Calu3 (cell line): ENCODE measurements around the gene MX1. TPM values are rescaled to one million over a fixed set of nuclear protein-coding genes. Genes with fewer than 3 reads are reported as not detected.
A peak's percentile ranks its signal among the peaks of the same experiment; 100 is the strongest.

Experiments used
- BruUV-seq: library from RNA; stranded (reverse); fragments of 400-500 nt; replicated peaks from 2 replicates; lab custom pipeline; 2021; lab: Mats Ljungman, UMichigan
- CTCF ChIA-PET: fragments of 300-600 bp; sonication (Branson Sonifier 250); formaldehyde crosslinking; loops from one replicate; lab custom pipeline; 2022; ENCODE audit warnings: antibody characterized with exemption; lab: Charles Lee
- DNase-seq: peaks from one replicate; pipeline ENCODE4 v3.0.0; 2022
- H3K27ac Mint-ChIP-seq: one replicate; pipeline ENCODE4 v1.8.0; 2022; ENCODE audit warnings: mixed read lengths; ENCODE audit not compliant: unreplicated experiment
- H3K27me3 Mint-ChIP-seq: one replicate; pipeline ENCODE4 v1.8.0; 2022; ENCODE audit warnings: mixed read lengths; ENCODE audit not compliant: unreplicated experiment
- H3K36me3 Mint-ChIP-seq: one replicate; pipeline ENCODE4 v1.8.0; 2022; ENCODE audit warnings: mild to moderate bottlenecking, moderate library complexity, mixed read lengths; ENCODE audit not compliant: insufficient read depth, unreplicated experiment
- H3K4me1 Mint-ChIP-seq: one replicate; pipeline ENCODE4 v1.8.0; 2022; ENCODE audit warnings: mild to moderate bottlenecking, low read depth, mixed read lengths; ENCODE audit not compliant: unreplicated experiment
- H3K4me3 Mint-ChIP-seq: one replicate; pipeline ENCODE4 v1.8.0; 2022; ENCODE audit warnings: mild to moderate bottlenecking, low read depth, moderate library complexity, mixed read lengths; ENCODE audit not compliant: unreplicated experiment
- H3K9me3 Mint-ChIP-seq: one replicate; pipeline ENCODE4 v1.8.0; 2022; ENCODE audit warnings: low read depth, mixed read lengths; ENCODE audit not compliant: unreplicated experiment
- intact Hi-C: fragments of 100-400 bp; cut with micrococcal nuclease; formaldehyde crosslinking; loops from one replicate; pipeline ENCODE4 v1.10.0; 2022; ENCODE audit not compliant: unreplicated experiment
- total RNA-seq: library from RNA; stranded (reverse); gene quantifications from 2 replicates; pipeline ENCODE4 v1.2.3, GENCODE V29; 2022
- TF ChIP-seq, protein P1 (sequence below): fragments of 200-600 bp; IDR thresholded peaks from one replicate; pipeline ENCODE4 v1.8.0; 2022; ENCODE audit warnings: antibody characterized with exemption; ENCODE audit not compliant: unreplicated experiment

MX1 gene
- total RNA-seq, 1 experiment from 2014 or later: 175 TPM

DNA sequence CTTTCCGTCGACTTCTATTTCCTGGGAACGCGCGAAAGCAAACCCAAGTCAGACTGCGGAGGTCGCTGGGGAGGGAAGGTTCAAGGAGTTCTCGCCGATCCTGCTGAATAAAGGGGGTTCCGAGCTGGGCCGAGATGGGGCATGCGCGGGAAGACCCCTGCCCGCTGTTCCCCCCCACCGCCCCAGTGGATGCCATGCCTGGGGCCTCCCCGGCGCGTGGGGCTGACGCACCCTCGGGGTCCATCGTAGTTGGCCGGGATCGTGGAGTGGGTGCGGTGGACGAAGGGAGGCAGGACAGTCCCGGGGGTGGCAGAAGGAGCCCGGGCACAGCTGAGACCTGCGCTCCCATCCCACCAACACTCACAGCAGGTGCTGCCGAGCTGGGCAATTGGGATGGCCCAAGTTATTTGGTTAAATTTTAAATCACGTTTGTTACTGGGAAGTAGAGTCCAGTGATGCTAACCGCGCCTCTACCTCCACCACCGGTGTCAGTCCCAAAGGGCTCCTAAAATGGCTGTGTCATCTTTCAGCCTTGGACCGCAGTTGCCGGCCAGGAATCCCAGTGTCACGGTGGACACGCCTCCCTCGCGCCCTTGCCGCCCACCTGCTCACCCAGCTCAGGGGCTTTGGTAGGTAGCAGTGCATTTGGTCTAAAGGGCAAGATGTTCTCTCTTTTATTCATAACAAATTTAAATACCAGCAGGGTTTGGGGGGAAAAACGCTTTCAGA, 801 bp downstream of the MX1 start:
- peaks cover 10% of the 10 kb centered on the region for H3K36me3 Mint-ChIP-seq
- no peak for DNase-seq
- H3K9me3 Mint-ChIP-seq: no peaks in the 10 kb centered on the region
- no TSS peak for BruUV-seq
- TF ChIP-seq, protein P1, sequence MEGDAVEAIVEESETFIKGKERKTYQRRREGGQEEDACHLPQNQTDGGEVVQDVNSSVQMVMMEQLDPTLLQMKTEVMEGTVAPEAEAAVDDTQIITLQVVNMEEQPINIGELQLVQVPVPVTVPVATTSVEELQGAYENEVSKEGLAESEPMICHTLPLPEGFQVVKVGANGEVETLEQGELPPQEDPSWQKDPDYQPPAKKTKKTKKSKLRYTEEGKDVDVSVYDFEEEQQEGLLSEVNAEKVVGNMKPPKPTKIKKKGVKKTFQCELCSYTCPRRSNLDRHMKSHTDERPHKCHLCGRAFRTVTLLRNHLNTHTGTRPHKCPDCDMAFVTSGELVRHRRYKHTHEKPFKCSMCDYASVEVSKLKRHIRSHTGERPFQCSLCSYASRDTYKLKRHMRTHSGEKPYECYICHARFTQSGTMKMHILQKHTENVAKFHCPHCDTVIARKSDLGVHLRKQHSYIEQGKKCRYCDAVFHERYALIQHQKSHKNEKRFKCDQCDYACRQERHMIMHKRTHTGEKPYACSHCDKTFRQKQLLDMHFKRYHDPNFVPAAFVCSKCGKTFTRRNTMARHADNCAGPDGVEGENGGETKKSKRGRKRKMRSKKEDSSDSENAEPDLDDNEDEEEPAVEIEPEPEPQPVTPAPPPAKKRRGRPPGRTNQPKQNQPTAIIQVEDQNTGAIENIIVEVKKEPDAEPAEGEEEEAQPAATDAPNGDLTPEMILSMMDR: no peak
- intact Hi-C loops: no loop called here
- H3K27me3 Mint-ChIP-seq: no peaks in the 10 kb centered on the region
- H3K27ac Mint-ChIP-seq: no peak overlapping the region
- CTCF ChIA-PET: no interaction called here
- no peaks in the 10 kb centered on the region for H3K4me1 Mint-ChIP-seq
- H3K4me3 Mint-ChIP-seq: peak overlapping the region; percentile 96

DNA sequence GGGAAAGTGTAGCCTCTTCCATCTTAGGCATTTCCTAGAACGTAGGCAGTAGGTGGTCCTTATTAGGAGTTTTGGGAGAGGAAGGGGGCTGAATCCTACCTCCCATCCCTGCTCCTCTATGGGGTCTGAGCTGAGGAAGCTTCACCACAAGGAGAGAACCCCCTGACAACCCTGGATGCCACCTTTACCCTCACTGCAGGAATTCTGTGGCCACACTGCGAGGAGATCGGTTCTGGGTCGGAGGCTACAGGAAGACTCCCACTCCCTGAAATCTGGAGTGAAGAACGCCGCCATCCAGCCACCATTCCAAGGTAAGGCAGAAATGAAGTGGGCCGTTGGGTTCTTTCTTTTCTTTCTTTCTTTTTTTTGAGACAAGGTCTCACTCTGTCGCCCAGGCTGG, 1.5 kb downstream of the MX1 start:
- peaks cover 10% of the 10 kb centered on the region for H3K36me3 Mint-ChIP-seq
- H3K4me1 Mint-ChIP-seq: no peaks in the 10 kb centered on the region
- CTCF ChIA-PET: no interaction called here
- TF ChIP-seq, protein P1: no peak
- H3K9me3 Mint-ChIP-seq: no peaks in the 10 kb centered on the region
- no peak overlapping the region for H3K27ac Mint-ChIP-seq
- peak overlapping the region; percentile 96 for H3K4me3 Mint-ChIP-seq
- DNase-seq: no peak
- H3K27me3 Mint-ChIP-seq: no peaks in the 10 kb centered on the region
- intact Hi-C loops: no loop called here
- no TSS peak for BruUV-seq

DNA sequence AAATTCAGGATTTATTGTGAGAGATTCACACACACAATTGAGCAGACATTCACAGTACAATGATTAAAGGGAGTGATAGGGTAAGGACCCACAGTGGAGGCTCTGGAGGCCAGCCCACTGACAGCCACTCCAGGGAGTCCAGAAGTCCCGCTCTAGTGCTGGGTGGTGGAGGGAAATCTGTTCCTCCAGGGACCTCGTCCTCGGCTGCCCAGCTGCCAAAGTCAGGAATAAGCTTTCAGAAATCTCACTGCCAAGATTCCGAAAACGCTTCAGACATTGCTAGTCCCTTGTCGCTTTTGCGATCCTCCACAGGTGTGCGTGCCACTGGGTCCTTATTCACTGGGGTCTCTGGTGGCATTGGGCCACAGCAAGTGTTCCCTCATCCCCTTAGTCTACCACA, 2.3 kb downstream of the MX1 start:
- intact Hi-C loops: no loop called here
- Mint-ChIP-seq H3K27ac (no peak overlapping the region), H3K27me3 (no peaks in the 10 kb centered on the region)

DNA sequence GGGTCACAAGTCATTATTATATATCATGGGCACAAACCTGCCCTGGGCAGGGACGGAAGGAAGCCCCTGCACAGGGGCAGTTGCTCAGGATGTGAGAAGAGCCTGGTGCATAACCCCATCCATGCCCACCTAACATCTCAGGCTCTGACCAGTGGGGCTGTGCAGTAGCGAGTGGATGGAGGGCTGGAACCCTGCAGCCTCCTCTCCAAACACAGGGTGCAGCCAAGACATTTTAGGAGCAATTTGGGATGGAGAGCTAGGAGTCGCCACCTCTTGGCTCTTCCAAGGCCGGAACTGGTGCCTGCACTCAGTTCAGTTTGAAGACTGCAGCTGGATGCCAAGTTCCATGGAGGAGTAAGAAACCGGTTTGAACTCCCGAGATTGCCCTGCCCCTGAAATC, 2.8 kb downstream of the MX1 start:
- H3K9me3 Mint-ChIP-seq: no peaks in the 10 kb centered on the region
- CTCF ChIA-PET: no interaction called here
- H3K4me1 Mint-ChIP-seq: no peaks in the 10 kb centered on the region
- no peaks in the 10 kb centered on the region for H3K27me3 Mint-ChIP-seq
- H3K36me3 Mint-ChIP-seq: peaks cover 10% of the 10 kb centered on the region
- BruUV-seq: no TSS peak
- no peak overlapping the region for H3K27ac Mint-ChIP-seq
- DNase-seq: no peak
- no peak overlapping the region for H3K4me3 Mint-ChIP-seq
- TF ChIP-seq, protein P1: no peak
- intact Hi-C loops: no loop called here

More for the DNA sequence above, 2.3 kb downstream of the MX1 start:
- CTCF ChIA-PET: no interaction called here
- Mint-ChIP-seq H3K4me1 (no peaks in the 10 kb centered on the region), H3K4me3 (no peak overlapping the region), H3K36me3 (peaks cover 10% of the 10 kb centered on the region), H3K9me3 (no peaks in the 10 kb centered on the region)
- BruUV-seq: no TSS peak
- no peak for DNase-seq
- TF ChIP-seq, protein P1: no peak
